HepG2 (cell line): ENCODE results near the gene SPRYD3. TPM values are rescaled to one million over a fixed set of nuclear protein-coding genes. Genes with fewer than 3 reads are reported as not detected.

ENCODE experiments used
- ARID2 ChIP-seq: sonication (generic); formaldehyde crosslinking; IDR thresholded peaks from 2 replicates; pipeline ENCODE4 v1.8.1; 2022; ENCODE audit warnings: mild to moderate bottlenecking, missing genetic modification reagents, borderline replicate concordance
- ARID4A ChIP-seq: sonication (generic); formaldehyde crosslinking; IDR thresholded peaks from 2 replicates; pipeline ENCODE4 v1.5.0; 2020; ENCODE audit warnings: mild to moderate bottlenecking, missing genetic modification reagents, borderline replicate concordance
- ATRX ChIP-seq: sonication (generic); formaldehyde crosslinking; IDR thresholded peaks from 2 replicates; pipeline ENCODE4 v1.4.0; 2020; ENCODE audit warnings: missing genetic modification reagents, borderline replicate concordance
- DNMT1 ChIP-seq: sonication (generic); formaldehyde crosslinking; IDR thresholded peaks from 2 replicates; pipeline ENCODE4 v1.5.1; 2020; ENCODE audit warnings: mild to moderate bottlenecking, missing genetic modification reagents
- GABPB1 ChIP-seq: IDR thresholded peaks from 2 replicates; pipeline ENCODE4 v1.6.1; 2016; ENCODE audit warnings: mild to moderate bottlenecking, missing genetic modification reagents, moderate library complexity, missing compliant biosample characterization
- HOXA9 ChIP-seq: sonication (generic); formaldehyde crosslinking; IDR thresholded peaks from 2 replicates; pipeline ENCODE4 v1.8.1; 2022; ENCODE audit warnings: missing genetic modification reagents, mild to moderate bottlenecking, moderate library complexity, borderline replicate concordance
- IKZF5 ChIP-seq: IDR thresholded peaks from 2 replicates; pipeline ENCODE4 v1.6.1; 2018; ENCODE audit warnings: missing genetic modification reagents, mild to moderate bottlenecking, missing compliant biosample characterization
- REXO4 ChIP-seq: sonication (generic); formaldehyde crosslinking; IDR thresholded peaks from 2 replicates; pipeline ENCODE4 v1.8.0; 2022; ENCODE audit warnings: missing genetic modification reagents, mild to moderate bottlenecking, borderline replicate concordance
- SIX4 ChIP-seq: sonication (generic); formaldehyde crosslinking; IDR thresholded peaks from 2 replicates; pipeline ENCODE4 v1.4.0; 2020; ENCODE audit warnings: missing genetic modification reagents
- SNAPC2 ChIP-seq: sonication (generic); formaldehyde crosslinking; IDR thresholded peaks from 2 replicates; pipeline ENCODE4 v1.8.1; 2022; ENCODE audit warnings: mild to moderate bottlenecking, missing genetic modification reagents
- TBX2 ChIP-seq: sonication (generic); formaldehyde crosslinking; IDR thresholded peaks from 2 replicates; pipeline ENCODE4 v1.5.0; 2020; ENCODE audit warnings: missing genetic modification reagents, mild to moderate bottlenecking, borderline replicate concordance
- ZBTB37 ChIP-seq: sonication (generic); formaldehyde crosslinking; IDR thresholded peaks from 2 replicates; pipeline ENCODE4 v1.4.0; 2020; ENCODE audit warnings: mild to moderate bottlenecking, missing genetic modification reagents
- ZFYVE20 ChIP-seq: sonication (generic); formaldehyde crosslinking; IDR thresholded peaks from 2 replicates; pipeline ENCODE4 v1.8.0; 2023; ENCODE audit warnings: low read depth, mild to moderate bottlenecking, moderate library complexity, missing genetic modification reagents, borderline replicate concordance
- ZNF224 ChIP-seq: sonication (generic); formaldehyde crosslinking; IDR thresholded peaks from 2 replicates; pipeline ENCODE4 v1.5.0; 2020; ENCODE audit warnings: mild to moderate bottlenecking, missing genetic modification reagents
- ZNF335 ChIP-seq: sonication (generic); formaldehyde crosslinking; IDR thresholded peaks from 2 replicates; pipeline ENCODE4 v1.4.0; 2020; ENCODE audit warnings: missing genetic modification reagents
- ZNF713 ChIP-seq: sonication (generic); formaldehyde crosslinking; IDR thresholded peaks from 2 replicates; pipeline ENCODE4 v1.4.0; 2020; ENCODE audit warnings: mild to moderate bottlenecking, missing genetic modification reagents
- ZSCAN21 ChIP-seq: sonication (generic); formaldehyde crosslinking; IDR thresholded peaks from 2 replicates; pipeline ENCODE4 v1.8.0; 2022; ENCODE audit warnings: mild to moderate bottlenecking, missing genetic modification reagents, moderate library complexity, borderline replicate concordance
- polyA plus RNA-seq, 8 experiments: library from polyadenylated mRNA; depleted of rRNA in 3 of 8; stranded (reverse) in 7 of 8; unstranded in 1 of 8; fragments of >200 nt; fragmentation: Illumina TruSeq in 4 of 8; extraction: Trizol in 4 of 8; gene quantifications; 2 replicates each; pipeline versions ENCODE4 v1.2.1 to v1.2.3, GENCODE V29; 2011 to 2016; ENCODE audit warnings: low read depth in 4 of 8, missing spikeins in 1 of 8, mixed read lengths in 1 of 8; ENCODE audit not compliant: insufficient read depth in 1 of 8
- total RNA-seq, 5 experiments: library from RNA; depleted of rRNA; stranded (reverse); fragments of >200 nt; fragmentation: Illumina TruSeq; extraction: Trizol; gene quantifications; 2 replicates each; pipeline ENCODE4 v1.2.3, GENCODE V29; 2016; ENCODE audit warnings: low read depth in 1 of 5
- TF ChIP-seq, protein P1 (sequence below): sonication (generic); formaldehyde crosslinking; conservative IDR thresholded peaks from 2 replicates; pipeline ENCODE4 v1.4.0; 2020; ENCODE audit warnings: mild to moderate bottlenecking, missing genetic modification reagents, moderate library complexity

The SPRYD3 gene
- total and polyA plus RNA-seq, 2 of the 13 experiments (the other 11 are each of a cell fraction or from before 2014, with no cell fraction given), result 9.0 to 9.2 TPM

DNA sequence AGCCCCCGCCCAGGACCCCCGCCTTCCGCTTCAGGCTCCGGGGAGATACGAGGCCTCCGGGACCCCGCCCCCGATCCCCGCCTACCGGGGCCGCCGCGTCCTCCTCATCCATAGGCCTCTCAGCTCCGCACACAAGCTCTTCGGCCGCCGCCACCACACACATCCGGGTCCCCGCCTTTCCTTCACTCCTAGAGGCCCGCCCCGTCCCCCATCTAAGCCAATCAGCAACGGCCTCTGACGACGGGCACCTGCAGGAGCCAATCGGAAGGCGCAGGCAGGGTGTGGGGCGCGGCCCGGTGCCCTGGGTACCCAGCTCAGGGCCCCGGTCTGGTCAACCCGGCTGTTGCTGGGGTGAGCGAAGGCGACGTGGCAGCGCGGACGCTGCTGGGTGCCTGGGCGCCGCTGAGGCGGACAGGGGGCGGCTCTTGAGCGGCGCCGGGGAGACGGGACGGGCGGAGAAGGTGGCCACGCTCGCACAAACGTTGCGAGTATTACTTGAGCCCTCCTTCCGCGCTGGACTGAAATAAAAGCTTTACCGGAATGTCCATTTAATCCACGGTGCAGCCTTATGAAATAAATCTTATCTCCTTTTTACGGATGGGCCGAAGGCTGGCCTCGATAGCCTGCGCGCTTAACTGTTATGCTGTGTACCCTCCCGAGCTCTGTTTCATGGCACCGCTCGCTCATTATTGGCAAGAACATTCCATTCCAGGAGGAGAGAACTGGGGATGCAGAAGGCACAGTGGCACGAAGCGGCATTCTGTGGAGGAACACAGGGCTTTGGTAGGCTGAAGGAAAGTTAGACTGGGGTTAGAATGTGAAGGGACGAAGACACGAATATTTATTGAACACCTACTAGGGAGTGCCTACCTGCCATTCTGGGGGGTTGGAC is at the start of gene SPRYD3 (continued):
- no peak for TF ChIP-seq ATRX (CRISPR knock-in tag)
- TF ChIP-seq SNAPC2 (CRISPR knock-in tag), result peak; percentile 53; the same call in 1 of the 2 replicates
- no peak for TF ChIP-seq DNMT1
- TF ChIP-seq IKZF5 (CRISPR knock-in tag), result no peak
- no peak for TF ChIP-seq REXO4
- peak; percentile 71; the same call in 1 of the 2 replicates for TF ChIP-seq ARID4A (CRISPR knock-in tag)
- TF ChIP-seq, protein P1, sequence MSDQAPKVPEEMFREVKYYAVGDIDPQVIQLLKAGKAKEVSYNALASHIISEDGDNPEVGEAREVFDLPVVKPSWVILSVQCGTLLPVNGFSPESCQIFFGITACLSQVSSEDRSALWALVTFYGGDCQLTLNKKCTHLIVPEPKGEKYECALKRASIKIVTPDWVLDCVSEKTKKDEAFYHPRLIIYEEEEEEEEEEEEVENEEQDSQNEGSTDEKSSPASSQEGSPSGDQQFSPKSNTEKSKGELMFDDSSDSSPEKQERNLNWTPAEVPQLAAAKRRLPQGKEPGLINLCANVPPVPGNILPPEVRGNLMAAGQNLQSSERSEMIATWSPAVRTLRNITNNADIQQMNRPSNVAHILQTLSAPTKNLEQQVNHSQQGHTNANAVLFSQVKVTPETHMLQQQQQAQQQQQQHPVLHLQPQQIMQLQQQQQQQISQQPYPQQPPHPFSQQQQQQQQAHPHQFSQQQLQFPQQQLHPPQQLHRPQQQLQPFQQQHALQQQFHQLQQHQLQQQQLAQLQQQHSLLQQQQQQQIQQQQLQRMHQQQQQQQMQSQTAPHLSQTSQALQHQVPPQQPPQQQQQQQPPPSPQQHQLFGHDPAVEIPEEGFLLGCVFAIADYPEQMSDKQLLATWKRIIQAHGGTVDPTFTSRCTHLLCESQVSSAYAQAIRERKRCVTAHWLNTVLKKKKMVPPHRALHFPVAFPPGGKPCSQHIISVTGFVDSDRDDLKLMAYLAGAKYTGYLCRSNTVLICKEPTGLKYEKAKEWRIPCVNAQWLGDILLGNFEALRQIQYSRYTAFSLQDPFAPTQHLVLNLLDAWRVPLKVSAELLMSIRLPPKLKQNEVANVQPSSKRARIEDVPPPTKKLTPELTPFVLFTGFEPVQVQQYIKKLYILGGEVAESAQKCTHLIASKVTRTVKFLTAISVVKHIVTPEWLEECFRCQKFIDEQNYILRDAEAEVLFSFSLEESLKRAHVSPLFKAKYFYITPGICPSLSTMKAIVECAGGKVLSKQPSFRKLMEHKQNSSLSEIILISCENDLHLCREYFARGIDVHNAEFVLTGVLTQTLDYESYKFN, result peak; percentile 41
- peak; percentile 43; the same call in 1 of the 2 replicates for TF ChIP-seq ZFYVE20 (CRISPR knock-in tag)
- no peak for TF ChIP-seq ZNF335
- TF ChIP-seq ZNF713, result no peak
- TF ChIP-seq ZBTB37 (CRISPR knock-in tag), result no peak
- peak; percentile 84 for TF ChIP-seq ARID2 (CRISPR knock-in tag)
- TF ChIP-seq TBX2 (CRISPR knock-in tag), result peak; percentile 77
- no peak for TF ChIP-seq HOXA9 (CRISPR knock-in tag)
- no peak for TF ChIP-seq SIX4 (CRISPR knock-in tag)
- TF ChIP-seq ZNF224 (CRISPR knock-in tag), result no peak
- TF ChIP-seq ZSCAN21 (CRISPR knock-in tag), result no peak
- peak; percentile 89 for TF ChIP-seq GABPB1 (CRISPR knock-in tag)
